ENCODE measurements around the gene IPO4. TPM values are rescaled to one million over a fixed set of nuclear protein-coding genes. Genes with fewer than 3 reads are reported as not detected.
A peak's percentile ranks its signal among the peaks of the same experiment; 100 is the strongest.

The IPO4 gene
- total and polyA plus RNA-seq, 2 of the 8 experiments (the other 6 are each of a cell fraction or from before 2014, with no cell fraction given) = 55.5 to 108 TPM

GRCh38 chr14:24215495-24216344 is 27.1 kb upstream of the IPO4 start, which contains the start of gene MDP1:
Gene MDP1, minus strand, starts transcription at chr14:24216066. Its CDS starts 111 bp downstream, at chr14:24215955.
- Histone ChIP-seq H3K4ac (replicated peaks; ENCODE audit: insufficient read length, low read depth, low read length) (peak within 1 kb of the TSS; percentile 55), H3K23me2 (ENCODE audit: low read depth, low read length) (peaks cover 8% of the 10 kb centered on the region), H3K36me3 (ENCODE audit: control insufficient read depth in 2 of 4, insufficient read depth in 4 of 4, low read length in 3 of 4) (peaks cover 0 to 9% (median 6%) of the 10 kb centered on the region in 4 experiments; a peak in 6 of 8 replicates), H4K20me1 (replicated peaks in 1 of 2; ENCODE audit: control insufficient read depth in 1 of 2, insufficient read depth in 2 of 2, low read length in 2 of 2) (peaks cover 0 to 1% of the 10 kb centered on the region in 2 experiments), H2BK5ac (ENCODE audit: low read depth, low read length) (peak within 1 kb of the TSS; percentile 78), H3K9me3 (ENCODE audit: insufficient read depth in 2 of 2, low read depth in 1 of 2, low read length in 1 of 2) (no peaks in the 10 kb centered on the region), H3K27ac (ENCODE audit: low read depth, low read length) (peak within 1 kb of the TSS; percentile 72), H3K18ac (ENCODE audit: extremely low read depth, low read length) (no peak within 1 kb of the TSS), H2BK120ac (replicated peaks; ENCODE audit: low read depth, low read length) (no peak within 1 kb of the TSS), H4K5ac (ENCODE audit: insufficient read length, low read depth, low read length) (peak within 1 kb of the TSS; percentile 43), H3K9ac (replicated peaks in 1 of 4; ENCODE audit: extremely low read depth in 1 of 4, low read depth in 3 of 4, low read length in 3 of 4) (peak within 1 kb of the TSS; percentile 76 to 84 (median 78)), H3K27me3 (replicated peaks in 1 of 4; ENCODE audit: control insufficient read depth in 3 of 4, extremely low read depth in 1 of 4, insufficient read depth in 3 of 4, low read length in 3 of 4) (no peaks in the 10 kb centered on the region), H3K4me2 (ENCODE audit: insufficient read depth in 1 of 2, low read depth in 2 of 2, low read length in 2 of 2) (peak within 1 kb of the TSS; percentile 70 to 86), H3K79me1 (ENCODE audit: low read depth, low read length) (no peaks in the 10 kb centered on the region), H2AK5ac (ENCODE audit: low read depth, low read length) (no peak within 1 kb of the TSS), H4K8ac (ENCODE audit: extremely low read depth, insufficient read depth, low read length) (peak within 1 kb of the TSS; percentile 84), H3K14ac (ENCODE audit: insufficient read length) (no peak within 1 kb of the TSS), H3K56ac (replicated peaks; ENCODE audit: insufficient read length, low read depth, low read length) (peak within 1 kb of the TSS; percentile 27), H3K4me1 (replicated peaks in 1 of 4; ENCODE audit: control insufficient read depth in 3 of 4, insufficient read depth in 4 of 4, low read length in 3 of 4) (peaks cover 0 to 5% (median 2%) of the 10 kb centered on the region in 4 experiments; a peak in 1 of 7 replicates), H2AFZ (ENCODE audit: low read length) (peak within 1 kb of the TSS; percentile 21; the same call in 1 of the 2 replicates), H3K79me2 (ENCODE audit: control insufficient read depth in 1 of 2, insufficient read depth in 2 of 2, low read length in 2 of 2) (peaks cover 0 to 9% of the 10 kb centered on the region in 2 experiments; a peak in 2 of 4 replicates), H2BK12ac (ENCODE audit: low read depth, low read length) (no peak within 1 kb of the TSS), H3K23ac (ENCODE audit: insufficient read length) (no peak within 1 kb of the TSS), H2BK15ac (ENCODE audit: low read length) (0 out of 2 replicates have a peak within 1 kb of the TSS, but pooled peaks have one; percentile 66), H3K4me3 (ENCODE audit: extremely low read depth in 1 of 4, insufficient read depth in 2 of 4, low read depth in 3 of 4, low read length in 4 of 4) (peak within 1 kb of the TSS; percentile 77 to 94 (median 84)), H2BK20ac (ENCODE audit: low read length) (no peak within 1 kb of the TSS), H4K91ac (replicated peaks; ENCODE audit: insufficient read length, low read length) (peak within 1 kb of the TSS; percentile 71)
- peak; percentile 73 to 82 for DNase-seq (ENCODE audit: low read depth in 1 of 2, low spot score in 2 of 2)
- POLR2A ChIA-PET (ENCODE audit: partially characterized antibody) = interaction anchor here (0.6 to 11.1 kb wide), 20 partner anchors 9 to 129 kb away, joined by 3 to 119 read pairs (median 4); partner anchors contain the start of genes GMPR2, IPO4, RABGGTA and TINF2
- FAIRE-seq = peak; percentile 55
- CTCF ChIA-PET (ENCODE audit: partially characterized antibody) = interaction anchor here (0.5 to 2.1 kb wide), 19 partner anchors 9 to 1914 kb away, joined by 3 to 7 read pairs (median 4); partner anchors contain the start of genes CIDEB, TINF2 and TM9SF1
- 3% methylated on average over 39 of the region's 40 CpGs; no CpG with 5 or more reads in 1 of the 2 experiments for whole genome bisulfite sequencing, 2 experiments (ENCODE audit: extremely low coverage in 1 of 2, insufficient coverage in 1 of 2, insufficient read length in 1 of 2, insufficient replicate concordance in 2 of 2, low coverage in 1 of 2, low lambda C conversion rate in 2 of 2, missing lambda C conversion rate in 1 of 2)
- no peak for TF ChIP-seq GTF2F1 (IDR thresholded peaks at IDR 0.05; ENCODE audit: borderline replicate concordance, low read depth, low read length)
- TF ChIP-seq POLR2AphosphoS5 (IDR thresholded peaks at IDR 0.05; ENCODE audit: low read depth, low read length) = peak; percentile 85

All from H1 (cell line).